ENCODE measurements around the gene ECE1.
"Not testable (repeated sequence)": the region's sequence is repeated elsewhere in the genome, so short reads cannot be mapped to it uniquely, and the experiment has no call there.

ECE1 gene

DNA sequence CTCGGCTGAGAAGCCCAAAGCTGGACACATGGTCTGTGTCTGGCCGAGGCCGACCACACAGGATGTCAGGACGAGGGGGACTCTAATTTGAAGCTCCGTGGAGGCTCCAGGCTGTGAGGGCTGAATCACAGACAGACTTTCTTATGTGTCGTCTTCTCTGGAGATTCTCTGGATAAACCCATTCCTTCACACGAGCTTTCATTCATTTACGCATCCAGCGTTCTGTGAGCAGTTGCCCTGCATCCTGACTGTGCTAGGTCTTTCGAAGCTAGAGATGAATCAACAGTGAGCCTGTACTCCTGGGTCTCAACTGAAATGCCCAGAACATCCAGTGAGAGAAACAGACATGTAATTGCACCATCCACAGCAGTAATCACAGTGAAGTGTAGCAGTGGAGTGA, 49.6 kb downstream of the ECE1 start:
- DNase-seq, result no peak
- H3K27me3 Mint-ChIP-seq, result no peaks in the 10 kb centered on the region
- H3K9me3 Mint-ChIP-seq, result no peaks in the 10 kb centered on the region
- H3K4me1 Mint-ChIP-seq (ENCODE audit: low read depth), result peaks cover 5% of the 10 kb centered on the region
- H3K4me3 Mint-ChIP-seq, result no peak overlapping the region
- peak overlapping the region; percentile 55 for H3K27ac Mint-ChIP-seq
- H3K36me3 Mint-ChIP-seq (ENCODE audit: low read depth), result peaks cover 97% of the 10 kb centered on the region

DNA sequence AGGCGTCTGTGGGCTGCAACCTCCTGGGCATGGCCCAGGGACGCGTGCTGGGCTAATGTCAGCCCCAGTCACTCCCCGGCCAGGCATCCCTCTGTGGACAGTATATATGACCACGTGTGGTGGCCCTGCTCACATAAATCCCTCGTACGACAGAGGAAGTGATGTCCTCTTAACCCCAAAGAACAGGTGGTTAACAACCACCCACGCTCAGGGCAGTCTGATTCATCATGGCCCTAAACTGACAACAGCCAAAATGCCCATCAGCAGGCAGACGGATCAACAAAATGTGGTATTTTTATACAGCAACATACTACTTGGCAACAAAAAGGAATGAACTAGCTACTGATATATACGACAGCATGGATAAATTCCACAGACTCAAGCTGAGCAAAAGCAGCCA, 51.0 kb downstream of the ECE1 start:
- Mint-ChIP-seq H3K4me1 (ENCODE audit: low read depth) (peaks cover 5% of the 10 kb centered on the region), H3K27me3 (no peaks in the 10 kb centered on the region), H3K4me3 (no peak overlapping the region), H3K36me3 (ENCODE audit: low read depth) (peaks cover 97% of the 10 kb centered on the region), H3K27ac (peak overlapping the region; percentile 73), H3K9me3 (no peaks in the 10 kb centered on the region)
- no peak for DNase-seq

DNA sequence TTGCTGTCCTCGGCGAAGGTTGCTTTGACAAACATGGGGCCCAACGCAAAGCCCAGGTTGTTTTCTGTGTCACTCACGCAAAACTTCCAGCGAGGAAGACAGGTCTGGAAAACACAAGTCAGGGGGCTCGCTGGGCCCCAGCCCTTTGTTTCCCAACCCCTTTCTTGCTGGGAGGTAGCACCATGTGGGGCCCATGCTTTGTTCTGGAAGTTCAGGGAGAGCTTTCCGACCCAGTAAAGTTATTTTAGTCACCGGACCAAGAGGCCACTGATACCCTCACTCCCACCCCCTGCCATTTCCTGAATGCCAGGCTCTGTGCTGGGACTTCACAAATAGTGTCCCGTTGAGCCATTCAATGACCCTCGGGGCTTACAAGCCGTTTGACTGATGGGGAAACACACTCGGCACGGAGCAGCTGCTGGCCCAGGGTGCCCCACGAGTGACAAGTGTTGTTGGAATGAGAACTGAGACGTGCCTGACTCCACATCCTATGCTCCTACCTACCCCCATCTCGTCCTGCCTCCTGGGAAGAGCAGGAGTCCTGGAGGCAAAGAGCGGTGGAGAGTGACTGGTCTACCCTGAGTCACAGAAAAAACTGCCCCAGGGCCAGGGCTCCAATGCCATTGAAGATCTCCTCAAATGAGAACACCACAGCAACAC, 52.0 kb downstream of the ECE1 start:
- Mint-ChIP-seq H3K4me3 (no peak overlapping the region), H3K9me3 (no peaks in the 10 kb centered on the region), H3K4me1 (ENCODE audit: low read depth) (peaks cover 5% of the 10 kb centered on the region), H3K27ac (peak overlapping the region; percentile 71), H3K27me3 (no peaks in the 10 kb centered on the region), H3K36me3 (ENCODE audit: low read depth) (peaks cover 95% of the 10 kb centered on the region)
- no peak for DNase-seq

DNA sequence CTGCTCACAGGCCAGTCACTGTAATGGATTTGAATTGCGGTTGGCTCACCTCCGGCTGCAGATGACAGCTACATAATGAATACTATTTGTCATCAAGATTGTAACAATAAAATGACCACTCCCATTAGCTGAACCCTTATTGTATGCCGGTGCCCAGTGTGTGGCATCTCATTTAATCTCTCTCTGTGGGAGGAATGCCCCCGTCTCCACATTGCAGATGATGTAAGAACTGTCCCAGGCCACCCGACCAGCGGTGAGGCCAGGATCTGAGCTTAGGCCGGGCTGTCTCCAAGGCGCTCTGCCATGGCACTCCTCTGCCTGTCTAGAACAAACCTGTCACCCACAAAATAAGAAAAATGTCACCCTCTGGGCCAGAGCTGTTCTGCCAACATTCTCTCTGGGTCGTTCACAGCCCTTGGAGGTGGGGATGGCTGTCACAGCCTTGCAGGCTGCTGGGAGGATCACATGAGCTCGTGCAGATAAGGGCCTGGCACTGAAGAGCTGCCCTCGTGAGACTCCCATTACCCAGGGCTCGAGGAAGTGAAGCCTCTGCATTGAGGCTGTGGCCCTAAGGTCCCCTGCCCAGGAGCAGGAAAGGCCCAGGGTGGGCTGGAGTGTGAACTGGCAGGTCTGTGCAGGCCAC, 52.7 kb downstream of the ECE1 start:
- no peak overlapping the region for H3K4me3 Mint-ChIP-seq
- H3K4me1 Mint-ChIP-seq (ENCODE audit: low read depth), result peaks cover 5% of the 10 kb centered on the region
- no peak for DNase-seq
- no peaks in the 10 kb centered on the region for H3K27me3 Mint-ChIP-seq
- no peaks in the 10 kb centered on the region for H3K9me3 Mint-ChIP-seq
- H3K36me3 Mint-ChIP-seq (ENCODE audit: low read depth), result peaks cover 95% of the 10 kb centered on the region
- peak overlapping the region; percentile 71 for H3K27ac Mint-ChIP-seq

DNA sequence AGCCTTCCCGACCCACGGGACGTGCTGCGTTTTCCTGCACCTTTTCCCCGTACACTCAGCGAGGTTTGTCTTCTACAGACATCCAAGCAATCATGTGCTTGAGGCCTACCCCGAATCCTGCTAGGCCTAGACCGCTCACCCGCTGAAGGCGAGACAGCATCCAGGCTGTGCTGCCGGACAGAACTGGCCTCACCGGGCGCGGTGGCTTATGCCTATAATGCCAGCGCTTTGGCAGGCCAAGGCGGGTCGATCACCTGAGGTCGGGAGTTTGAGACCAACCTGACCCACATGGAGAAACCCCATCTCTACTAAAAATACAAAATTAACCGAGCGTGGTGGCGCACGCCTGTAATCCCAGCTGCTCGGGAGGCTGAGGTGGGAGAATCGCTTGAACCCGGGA, 54.1 kb downstream of the ECE1 start:
- Mint-ChIP-seq H3K36me3 (ENCODE audit: low read depth) (peaks cover 93% of the 10 kb centered on the region), H3K27me3 (no peaks in the 10 kb centered on the region), H3K9me3 (no peaks in the 10 kb centered on the region), H3K27ac (no peak overlapping the region), H3K4me1 (ENCODE audit: low read depth) (peaks cover 5% of the 10 kb centered on the region), H3K4me3 (no peak overlapping the region)
- DNase-seq, result no peak

DNA sequence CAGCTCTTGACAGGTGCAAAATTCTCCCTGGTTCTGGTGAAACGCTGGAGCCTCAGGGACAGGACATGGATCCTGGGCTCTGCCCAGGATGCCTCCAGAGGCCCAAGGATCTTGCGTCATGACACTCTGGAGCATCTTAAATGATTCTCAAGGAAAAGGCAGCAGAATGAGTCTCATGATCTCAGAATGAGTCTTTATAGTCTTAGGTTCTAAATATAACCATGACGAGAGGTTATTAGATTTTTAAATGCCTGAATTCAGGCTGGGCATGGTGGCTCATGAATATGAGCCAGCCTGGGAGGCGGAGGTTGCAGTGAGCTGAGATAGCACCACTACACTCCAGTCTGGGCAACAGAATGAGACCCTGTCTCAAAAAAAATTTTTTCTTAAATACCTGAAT, 55.5 kb downstream of the ECE1 start:
- peaks cover 94% of the 10 kb centered on the region for H3K36me3 Mint-ChIP-seq (ENCODE audit: low read depth)
- peak overlapping the region; percentile 70 for H3K27ac Mint-ChIP-seq
- peaks cover 5% of the 10 kb centered on the region for H3K4me1 Mint-ChIP-seq (ENCODE audit: low read depth)
- no peak overlapping the region for H3K4me3 Mint-ChIP-seq
- H3K27me3 Mint-ChIP-seq, result no peaks in the 10 kb centered on the region
- no peaks in the 10 kb centered on the region for H3K9me3 Mint-ChIP-seq
- DNase-seq, result no peak

DNA sequence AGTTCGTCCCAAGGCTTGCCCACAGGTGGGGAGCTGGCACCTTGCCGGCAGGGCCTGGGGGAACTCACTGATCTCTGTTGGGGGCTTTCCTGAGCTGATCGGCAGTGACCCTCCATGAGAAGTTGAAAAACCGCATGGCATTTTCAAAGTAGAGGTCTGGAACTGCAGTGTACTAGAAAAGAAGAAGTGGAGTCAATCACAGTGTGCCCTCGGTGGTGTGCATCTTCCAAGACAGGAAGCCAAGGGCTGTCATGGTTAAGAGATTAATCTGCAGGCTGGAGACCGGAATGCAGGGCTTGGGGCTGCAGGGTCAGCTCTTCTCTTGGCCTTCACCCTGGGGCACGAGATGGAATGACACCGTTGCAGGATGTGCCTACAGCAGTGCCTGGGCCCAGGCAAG, 56.8 kb downstream of the ECE1 start:
- Mint-ChIP-seq H3K9me3 (no peaks in the 10 kb centered on the region), H3K27me3 (no peaks in the 10 kb centered on the region), H3K4me1 (ENCODE audit: low read depth) (no peaks in the 10 kb centered on the region), H3K36me3 (ENCODE audit: low read depth) (peaks cover 94% of the 10 kb centered on the region), H3K4me3 (no peak overlapping the region), H3K27ac (peak overlapping the region; percentile 30)
- no peak for DNase-seq

DNA sequence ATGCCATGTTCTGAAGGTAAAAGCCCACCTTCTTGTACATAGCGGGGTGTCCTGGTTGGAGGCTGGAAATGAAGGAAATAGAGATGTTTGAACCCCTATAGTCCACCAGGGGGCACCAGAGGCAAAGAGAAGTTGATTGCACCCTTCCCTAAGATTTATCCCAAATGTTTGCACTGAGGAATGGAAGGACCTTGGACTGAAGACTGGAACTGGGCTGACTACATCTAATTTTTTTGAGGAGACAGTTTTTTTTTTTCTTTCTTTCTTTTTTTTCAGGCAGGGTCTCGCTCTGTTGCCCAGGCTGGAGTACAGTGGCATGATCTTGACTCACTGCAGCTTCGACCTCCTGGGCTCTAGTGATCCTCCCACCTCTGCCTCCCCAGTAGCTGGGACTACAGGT, 58.2 kb downstream of the ECE1 start:
- no peak for DNase-seq
- Mint-ChIP-seq H3K27ac (no peak overlapping the region), H3K9me3 (no peaks in the 10 kb centered on the region), H3K4me3 (no peak overlapping the region), H3K36me3 (ENCODE audit: low read depth) (peaks cover 94% of the 10 kb centered on the region), H3K27me3 (no peaks in the 10 kb centered on the region), H3K4me1 (ENCODE audit: low read depth) (no peaks in the 10 kb centered on the region)

DNA sequence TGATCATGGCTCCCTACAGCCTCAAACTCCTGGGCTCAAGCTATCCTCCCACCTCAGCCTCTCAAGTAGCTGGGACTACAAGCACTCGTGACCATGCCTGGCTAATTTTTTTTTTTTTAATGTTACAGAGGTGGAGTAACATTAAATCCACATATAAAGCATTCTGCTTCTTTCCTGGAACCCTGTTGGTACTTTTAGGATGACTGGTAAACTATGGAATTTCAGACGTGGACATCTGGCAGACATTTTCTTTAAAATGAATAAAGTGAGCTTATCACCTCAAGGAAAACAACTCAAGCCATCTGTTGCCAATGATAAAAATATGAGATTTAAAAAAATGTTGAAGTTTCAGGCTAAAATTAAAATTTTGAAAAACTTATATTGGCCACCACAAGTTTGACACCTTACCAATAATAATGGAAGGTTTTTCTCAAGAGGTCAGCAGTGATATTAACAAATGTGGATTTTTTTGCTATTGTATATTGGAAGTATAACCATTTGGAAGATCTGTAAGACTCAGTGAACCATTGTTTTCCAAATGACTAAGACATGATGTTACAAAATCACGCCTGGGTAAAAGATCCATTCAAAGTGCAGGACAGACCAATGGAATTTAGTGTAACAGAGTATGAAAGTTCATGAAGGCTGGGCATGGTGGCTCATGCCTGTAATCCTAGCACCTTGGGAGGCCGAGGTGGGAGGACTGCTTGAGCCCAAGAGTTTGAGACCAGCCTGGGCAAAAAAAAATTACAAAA, 60.8 kb downstream of the ECE1 start:
- DNase-seq, result no peak
- H3K36me3 Mint-ChIP-seq (ENCODE audit: low read depth), result peaks cover 92% of the 10 kb centered on the region

DNA sequence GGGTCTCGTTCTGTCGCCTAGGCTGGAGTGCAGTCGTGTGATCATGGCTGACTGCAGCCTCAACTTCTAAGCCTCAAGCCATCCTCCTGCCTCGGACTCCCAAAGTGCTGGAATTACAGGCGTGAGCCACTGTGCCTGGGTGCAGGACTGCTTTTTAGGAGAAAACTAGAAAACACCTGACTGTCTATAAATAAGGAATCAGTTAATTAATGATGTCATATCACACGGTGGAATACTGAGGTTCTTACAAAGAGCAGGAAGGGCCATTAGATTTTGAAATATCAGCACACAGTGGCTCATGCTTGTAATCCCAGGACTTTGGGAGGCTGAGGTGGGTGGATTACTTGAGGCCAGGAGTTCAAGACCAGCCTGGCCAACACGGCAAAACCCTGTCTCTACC, 62.0 kb downstream of the ECE1 start:
- H3K4me3 Mint-ChIP-seq; H3K4me1 Mint-ChIP-seq (ENCODE audit: low read depth); DNase-seq; H3K9me3 Mint-ChIP-seq; H3K27me3 Mint-ChIP-seq: not testable (repeated sequence)
- H3K36me3 Mint-ChIP-seq (ENCODE audit: low read depth), result peaks cover 93% of the 10 kb centered on the region
- H3K27ac Mint-ChIP-seq, result peak overlapping the region; percentile 53

More for the DNA sequence above, 60.8 kb downstream of the ECE1 start:
- Mint-ChIP-seq H3K4me1 (ENCODE audit: low read depth) (no peaks in the 10 kb centered on the region), H3K27me3 (no peaks in the 10 kb centered on the region), H3K4me3 (no peak overlapping the region), H3K9me3 (no peaks in the 10 kb centered on the region), H3K27ac (peak overlapping the region; percentile 26)

DNA sequence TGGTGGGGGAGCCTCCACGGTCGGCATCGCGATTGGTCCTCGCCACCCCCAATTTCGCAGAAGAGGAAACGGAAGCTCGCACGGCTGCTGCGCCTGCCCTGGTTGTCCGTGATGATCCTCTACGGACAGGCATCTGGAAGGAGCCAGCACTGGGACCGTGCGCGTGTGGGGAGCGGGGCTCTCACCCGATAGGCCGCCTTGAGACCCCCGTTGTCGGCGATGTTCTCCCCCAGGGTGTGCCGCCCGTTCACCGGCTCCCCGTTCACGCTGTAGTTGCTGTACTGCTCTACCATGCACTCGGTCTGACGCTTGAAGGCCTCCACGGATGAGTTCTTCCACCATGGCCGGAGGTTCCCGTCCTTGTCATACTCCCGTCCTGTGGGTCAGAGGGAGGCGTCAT, 65.2 kb downstream of the ECE1 start:
- Mint-ChIP-seq H3K4me3 (no peak overlapping the region), H3K36me3 (ENCODE audit: low read depth) (peaks cover 90% of the 10 kb centered on the region), H3K27me3 (no peaks in the 10 kb centered on the region), H3K4me1 (ENCODE audit: low read depth) (no peaks in the 10 kb centered on the region), H3K27ac (peak overlapping the region; percentile 47), H3K9me3 (no peaks in the 10 kb centered on the region)
- DNase-seq, result no peak

DNA sequence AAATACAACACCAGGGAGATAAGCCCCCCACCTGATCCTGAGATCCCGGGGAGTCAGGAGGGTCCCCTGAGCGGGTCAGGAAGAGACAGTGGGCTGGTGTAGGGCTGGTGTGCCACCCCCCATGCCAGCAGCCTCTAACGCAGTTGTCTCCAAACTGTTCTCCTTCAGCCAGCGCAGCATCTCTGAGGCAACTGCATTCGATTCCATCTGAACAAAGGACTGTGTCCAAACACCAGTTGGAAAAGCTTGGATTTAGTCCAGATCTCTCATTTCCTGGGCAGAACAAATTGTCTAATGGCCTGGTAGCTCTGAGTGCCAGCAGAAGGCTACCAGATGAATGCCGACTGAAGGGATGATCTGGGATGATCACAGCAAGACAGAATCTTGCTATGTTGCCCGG, 69.4 kb downstream of the ECE1 start:
- Mint-ChIP-seq H3K4me3 (no peak overlapping the region), H3K27ac (no peak overlapping the region), H3K36me3 (ENCODE audit: low read depth) (peaks cover 84% of the 10 kb centered on the region), H3K9me3 (no peaks in the 10 kb centered on the region), H3K27me3 (no peaks in the 10 kb centered on the region), H3K4me1 (ENCODE audit: low read depth) (no peaks in the 10 kb centered on the region)
- DNase-seq, result no peak

DNA sequence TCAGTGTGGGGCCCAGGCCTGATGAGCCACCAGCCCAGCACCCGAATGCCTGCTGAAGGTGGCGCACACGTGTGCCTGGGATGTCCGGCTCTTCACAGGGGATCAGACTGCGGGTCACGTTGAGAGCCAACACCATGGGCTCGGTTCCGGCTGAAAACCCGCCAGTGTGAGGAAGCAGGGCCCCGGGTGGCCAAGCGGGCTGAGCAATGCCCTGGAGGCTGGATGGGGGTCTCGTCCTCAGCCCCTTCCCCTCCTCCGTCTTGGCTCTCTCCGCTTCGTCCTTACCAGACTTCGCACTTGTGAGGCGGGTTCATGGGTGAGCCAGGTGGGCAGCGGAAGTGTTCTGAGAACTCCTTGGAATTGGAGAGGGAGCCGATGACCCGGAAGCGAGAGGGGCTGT, 70.6 kb downstream of the ECE1 start:
- DNase-seq, result no peak
- Mint-ChIP-seq H3K9me3 (no peaks in the 10 kb centered on the region), H3K4me3 (no peak overlapping the region), H3K27ac (peak overlapping the region; percentile 29), H3K4me1 (ENCODE audit: low read depth) (no peaks in the 10 kb centered on the region), H3K27me3 (no peaks in the 10 kb centered on the region), H3K36me3 (ENCODE audit: low read depth) (peaks cover 78% of the 10 kb centered on the region)

DNA sequence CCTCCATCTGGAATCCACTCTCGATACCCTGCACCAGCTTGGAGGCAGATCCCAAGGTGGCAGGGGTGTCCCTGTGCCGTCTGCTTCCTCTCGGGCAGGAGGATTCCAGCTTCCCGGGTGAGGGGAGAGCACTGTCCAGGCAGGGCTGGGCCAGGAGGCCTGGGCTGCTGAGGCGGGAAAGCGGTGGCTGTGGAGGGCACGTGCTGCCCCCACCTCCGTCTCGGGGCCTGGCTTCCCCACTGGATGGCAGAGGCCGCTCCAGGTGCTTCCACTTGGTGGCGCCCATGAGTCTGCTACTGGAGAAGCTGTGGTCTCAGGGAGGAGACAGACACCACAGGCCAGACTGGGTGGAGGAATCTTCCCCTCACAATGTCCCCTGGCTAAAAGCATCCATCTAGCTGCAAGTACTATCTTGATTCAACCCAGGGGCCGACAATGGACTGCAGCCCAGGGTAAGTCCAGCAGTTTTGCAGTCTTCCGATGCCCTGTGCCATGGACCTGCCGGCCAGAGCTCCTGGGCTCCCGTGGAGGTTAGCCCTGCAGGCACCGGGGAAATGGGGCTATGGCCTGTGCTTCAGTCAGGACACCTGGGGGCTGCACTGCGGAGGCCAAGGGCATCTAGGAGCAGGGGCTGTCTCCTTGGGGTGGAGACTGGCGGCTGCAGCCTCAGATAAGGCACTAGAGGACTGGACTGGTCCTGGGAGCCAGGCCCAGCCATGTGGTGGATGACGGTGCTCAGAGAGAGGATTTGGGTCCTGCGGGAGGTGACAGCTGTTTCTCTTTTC, 72.3 kb downstream of the ECE1 start:
- peak; percentile 56 for DNase-seq
- peak overlapping the region; percentile 40 for H3K27ac Mint-ChIP-seq
- H3K36me3 Mint-ChIP-seq (ENCODE audit: low read depth), result peaks cover 65% of the 10 kb centered on the region
- H3K9me3 Mint-ChIP-seq, result no peaks in the 10 kb centered on the region
- H3K27me3 Mint-ChIP-seq, result no peaks in the 10 kb centered on the region
- H3K4me1 Mint-ChIP-seq (ENCODE audit: low read depth), result no peaks in the 10 kb centered on the region
- no peak overlapping the region for H3K4me3 Mint-ChIP-seq

All from activated T-cell treated with anti-CD3 and anti-CD28 coated beads, Interleukin-2, amount 50 U/mL, for 24 hours (primary cell).